Measurements from ENCODE around the gene ALOX5AP. TPM values are rescaled to one million over a fixed set of nuclear protein-coding genes. Genes with fewer than 3 reads are reported as not detected.

ALOX5AP gene
- total RNA-seq, result 0.25 TPM in 1 of 2 replicates, not detected in the other

- DNase-seq (ENCODE audit: low read depth, low spot score), result no peak
These were observed at the start of gene ALOX5AP for GRCh38 chr13:30735025-30735871. Gene ALOX5AP (plus strand): TSS chr13:30735543. CDS start chr13:30735606, 63 bp downstream.

DNA sequence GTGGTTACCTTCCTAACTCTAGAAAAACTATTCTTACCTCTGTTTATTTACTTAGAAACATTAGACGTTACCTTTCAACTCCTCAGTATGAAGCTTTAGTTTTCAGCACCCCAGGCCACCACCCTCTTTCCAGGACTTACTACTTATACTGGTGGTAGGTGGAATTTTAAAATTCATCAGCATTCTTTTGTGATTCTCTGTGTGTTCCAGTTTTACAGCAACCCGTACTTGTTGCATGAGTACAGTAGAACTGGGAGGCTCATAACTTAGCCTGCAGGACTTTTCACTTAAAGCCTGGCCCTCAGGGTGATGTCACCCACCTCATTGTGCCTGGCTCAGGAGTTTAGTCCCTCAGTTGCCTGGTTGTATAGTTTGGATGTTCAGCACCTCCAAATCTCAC lies 49.4 kb upstream of the ALOX5AP start:
- DNase-seq (ENCODE audit: low read depth, low spot score), result no peak

DNA sequence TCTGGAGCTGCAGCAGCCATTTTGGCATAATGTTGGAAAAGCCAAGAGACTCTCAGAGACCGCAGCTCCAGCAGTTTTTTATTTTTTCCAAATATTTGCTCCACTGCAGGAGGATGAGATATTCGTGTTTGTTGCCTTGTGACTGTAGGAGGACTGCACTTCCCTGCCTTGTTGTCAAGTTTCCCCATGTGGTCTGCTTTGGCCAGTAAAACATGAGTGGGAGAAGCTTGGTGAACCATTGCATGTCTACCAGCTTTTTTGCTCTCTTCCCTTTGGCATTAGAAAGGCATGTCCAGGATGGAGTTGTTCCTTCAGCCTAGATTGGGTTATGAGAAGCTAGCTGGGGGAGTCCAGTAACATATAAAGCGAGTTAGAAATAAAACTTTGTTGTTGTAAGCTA lies 47.7 kb upstream of the ALOX5AP start:
- no peak for DNase-seq (ENCODE audit: low read depth, low spot score)

- DNase-seq (ENCODE audit: low read depth, low spot score), result no peak
These were observed 45.6 kb upstream of the ALOX5AP start for GRCh38 chr13:30689752-30690151.

DNA sequence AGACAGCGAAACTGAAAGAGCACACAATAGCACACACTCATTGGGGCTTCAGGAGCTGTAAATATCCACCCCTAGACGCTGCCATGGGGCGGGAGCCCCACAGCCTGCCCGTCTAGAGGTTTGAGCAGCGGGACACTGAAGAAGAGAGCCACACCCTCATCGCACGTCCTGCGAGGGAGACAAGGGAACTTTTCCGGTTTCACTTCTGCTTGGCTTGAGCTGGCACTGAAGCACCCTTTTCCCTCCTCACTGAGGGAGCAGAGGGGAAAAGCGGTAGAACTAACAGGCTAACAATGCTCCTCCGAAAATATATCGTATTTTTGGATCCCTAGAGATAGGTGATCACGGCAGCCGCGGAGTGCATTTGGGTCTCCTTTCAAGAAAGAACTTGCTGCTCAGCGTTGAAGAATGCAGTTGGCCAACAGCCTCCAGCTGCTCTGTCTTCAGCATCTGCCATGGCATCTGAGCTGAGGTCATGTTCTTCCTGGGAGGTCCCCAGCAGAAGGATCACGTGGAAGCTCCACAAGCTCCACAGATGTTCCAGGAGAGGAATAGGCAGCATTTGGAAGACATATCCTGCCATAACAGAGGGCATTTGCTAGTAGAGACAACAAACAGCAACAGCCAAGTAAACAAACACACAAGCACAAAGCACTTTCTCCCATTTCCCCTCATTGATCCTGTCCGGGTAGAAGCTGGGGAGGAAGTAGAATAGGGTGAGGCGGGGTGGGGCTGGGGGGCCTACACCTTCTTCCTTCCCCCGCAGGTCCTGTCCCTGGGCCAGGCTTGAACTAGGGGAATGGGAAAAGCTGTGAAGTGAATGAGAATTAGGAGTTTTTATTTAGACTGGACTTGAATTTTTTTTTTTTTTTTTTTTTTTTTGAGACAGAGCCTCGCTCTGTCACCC lies 44.8 kb upstream of the ALOX5AP start:
- no peak for DNase-seq (ENCODE audit: low read depth, low spot score)

DNA sequence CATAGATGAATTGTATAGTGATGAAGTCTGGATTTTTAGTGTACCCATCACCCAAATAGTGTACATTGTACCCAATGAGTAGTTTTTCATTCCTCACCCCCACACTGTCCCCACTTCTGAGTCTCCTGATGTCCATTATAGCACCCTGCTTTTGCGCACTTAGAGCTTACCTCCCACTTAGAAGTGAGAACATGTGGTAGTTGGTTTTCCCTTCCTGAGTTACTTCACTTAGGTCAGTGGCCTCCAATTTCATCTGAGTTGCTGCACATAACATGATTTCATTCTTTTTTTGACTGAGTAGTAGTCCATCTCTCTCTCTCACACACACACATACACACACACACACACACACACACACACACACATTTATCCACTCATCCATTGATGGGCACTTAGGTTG lies 43.2 kb upstream of the ALOX5AP start:
- no peak for DNase-seq (ENCODE audit: low read depth, low spot score)

GRCh38 chr13:30696278-30697176 lies 38.8 kb upstream of the ALOX5AP start:
- DNase-seq (ENCODE audit: low read depth, low spot score), result no peak

DNA sequence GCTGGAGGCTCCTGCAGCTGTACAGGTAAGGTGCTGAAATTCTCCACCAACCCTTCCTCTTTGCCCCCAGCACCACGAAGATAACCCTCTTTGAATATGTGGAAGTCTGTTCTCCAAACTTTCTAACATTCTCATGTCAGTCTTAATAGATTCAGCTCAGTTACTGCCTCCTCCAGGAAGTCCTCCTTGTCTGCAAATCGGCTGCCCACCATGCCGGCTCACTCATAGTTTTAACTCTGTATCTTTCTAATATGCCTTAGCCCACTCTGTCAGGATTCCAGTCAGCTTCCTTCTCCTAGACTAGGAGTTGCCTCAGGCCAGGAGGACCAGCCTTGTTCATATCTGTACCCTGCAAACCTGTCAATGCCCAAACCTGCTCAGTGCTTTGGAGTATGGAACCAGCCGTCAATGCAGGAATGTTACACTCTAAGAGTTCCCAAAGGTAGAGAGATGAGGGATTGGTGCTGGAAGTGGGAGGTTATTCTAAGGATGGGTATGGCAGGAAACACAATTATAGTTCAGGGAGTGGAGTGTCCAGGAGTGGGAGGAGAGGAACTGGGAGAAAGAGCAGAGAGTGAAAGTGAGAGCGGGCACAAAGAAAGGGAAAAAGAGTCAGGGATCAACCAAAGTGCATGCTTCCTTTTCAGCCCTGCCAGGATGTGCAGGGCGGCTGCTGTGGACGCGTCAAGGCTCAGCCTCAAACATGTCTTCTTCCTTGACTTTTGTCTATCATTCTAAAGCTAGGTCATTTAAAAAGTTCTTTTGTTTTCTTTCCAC lies 38.0 kb upstream of the ALOX5AP start:
- DNase-seq (ENCODE audit: low read depth, low spot score), result no peak

DNA sequence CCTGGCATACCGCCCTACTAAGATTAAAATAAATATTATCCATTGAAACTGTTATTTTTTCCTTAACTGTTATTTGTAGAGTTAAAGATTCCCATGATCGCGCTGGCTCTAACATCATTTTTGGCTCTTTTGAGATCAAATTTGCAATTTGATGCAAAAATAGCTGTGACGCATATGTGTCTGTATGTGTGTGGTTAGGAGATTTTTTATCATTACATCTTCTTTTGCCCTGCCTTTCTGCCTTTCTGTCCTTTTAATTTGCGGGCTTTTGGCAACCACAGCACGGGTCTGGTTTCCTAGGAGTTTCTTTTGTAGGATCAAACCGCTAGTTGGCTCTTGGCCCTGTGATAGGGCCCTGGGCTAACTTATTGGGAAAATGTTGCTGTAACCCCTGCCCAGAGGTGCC lies 37.3 kb upstream of the ALOX5AP start:
- no peak for DNase-seq (ENCODE audit: low read depth, low spot score)

GRCh38 chr13:30698488-30699005 lies 36.8 kb upstream of the ALOX5AP start:
- no peak for DNase-seq (ENCODE audit: low read depth, low spot score)

GRCh38 chr13:30700364-30700763 lies 35.0 kb upstream of the ALOX5AP start:
- no peak for DNase-seq (ENCODE audit: low read depth, low spot score)

DNA sequence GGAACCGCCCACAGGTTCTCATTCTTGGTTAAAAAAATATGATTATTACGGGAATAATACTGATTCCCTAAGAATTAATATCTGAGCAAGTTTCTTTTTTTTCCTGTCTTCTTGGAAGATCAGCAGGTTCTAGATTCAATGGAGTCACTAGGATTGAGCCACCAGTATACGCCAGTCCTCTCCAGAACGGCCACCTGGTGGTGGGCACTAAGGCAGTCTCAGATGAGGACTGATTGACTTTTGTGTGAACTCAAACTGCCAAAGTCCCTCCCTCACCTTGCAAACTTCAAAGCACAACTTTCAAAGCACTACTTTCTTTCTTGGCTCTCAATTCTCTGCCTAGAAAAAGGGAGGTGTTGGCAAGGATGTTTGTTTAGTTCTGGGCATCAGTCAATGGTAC lies 33.3 kb upstream of the ALOX5AP start:
- no peak for DNase-seq (ENCODE audit: low read depth, low spot score)

- DNase-seq (ENCODE audit: low read depth, low spot score), result no peak
These were observed 30.7 kb upstream of the ALOX5AP start for GRCh38 chr13:30704596-30704995.

DNA sequence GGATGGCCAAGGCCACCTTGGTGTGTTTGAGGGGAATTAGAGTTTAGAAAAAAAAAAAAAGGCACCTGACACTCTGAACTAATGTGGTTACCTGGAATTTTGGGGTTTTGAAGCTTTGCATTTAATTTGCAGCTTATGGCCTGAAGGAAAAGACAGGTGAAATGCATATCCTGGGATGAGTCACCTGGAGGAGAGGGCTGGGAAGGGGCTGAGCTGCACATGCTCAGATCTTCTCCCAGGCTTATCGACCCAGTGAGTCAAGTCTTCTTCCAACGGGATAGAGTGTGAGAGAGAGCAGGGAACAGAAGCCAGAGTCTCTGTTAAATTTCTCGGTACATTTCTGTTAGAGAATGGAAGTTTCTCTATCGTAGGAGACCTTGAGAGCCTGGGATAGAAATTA lies 29.7 kb upstream of the ALOX5AP start:
- no peak for DNase-seq (ENCODE audit: low read depth, low spot score)

GRCh38 chr13:30708541-30708940 lies 26.8 kb upstream of the ALOX5AP start:
- DNase-seq (ENCODE audit: low read depth, low spot score), result peak; percentile 69

DNA sequence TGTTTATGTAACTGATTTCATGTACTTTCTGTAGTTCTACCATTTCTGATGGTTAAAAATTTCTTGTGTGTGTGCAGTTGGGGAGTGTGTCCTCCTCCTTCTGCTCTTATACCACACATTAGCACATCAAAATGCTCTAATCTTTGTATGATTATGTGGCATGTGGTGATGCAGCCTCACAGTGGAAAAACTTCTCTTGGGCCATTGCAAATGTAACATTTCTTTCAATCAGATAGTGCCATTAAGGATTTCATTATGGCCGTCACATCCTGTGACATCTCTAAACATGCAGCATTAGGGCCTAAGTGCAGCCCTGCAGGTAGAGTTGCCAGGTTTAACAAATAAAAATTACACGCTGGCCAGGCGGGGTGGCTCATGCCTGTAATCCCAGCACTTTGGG lies 24.9 kb upstream of the ALOX5AP start:
- no peak for DNase-seq (ENCODE audit: low read depth, low spot score)

DNA sequence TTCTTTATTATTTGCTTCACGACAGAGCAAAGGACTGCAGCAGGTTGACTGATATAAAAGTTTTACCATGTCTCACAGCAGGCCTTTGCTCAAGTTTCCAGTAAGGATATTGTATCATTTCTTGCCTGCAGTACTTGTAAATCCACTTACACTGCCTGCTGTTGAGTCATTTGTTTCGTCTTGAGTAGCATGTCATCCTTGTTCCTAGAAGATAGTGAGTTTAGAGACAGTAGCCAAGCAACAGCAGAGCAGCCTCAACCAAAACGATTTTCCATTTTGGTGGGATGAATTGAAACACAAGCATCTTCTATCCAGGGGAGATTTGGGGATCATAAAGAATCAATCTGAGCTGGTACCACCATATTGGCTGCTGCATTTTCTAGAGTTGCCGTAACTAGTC lies 24.0 kb upstream of the ALOX5AP start:
- no peak for DNase-seq (ENCODE audit: low read depth, low spot score)

- DNase-seq (ENCODE audit: low read depth, low spot score), result no peak
These were observed 23.5 kb upstream of the ALOX5AP start for GRCh38 chr13:30711837-30712236.

DNA sequence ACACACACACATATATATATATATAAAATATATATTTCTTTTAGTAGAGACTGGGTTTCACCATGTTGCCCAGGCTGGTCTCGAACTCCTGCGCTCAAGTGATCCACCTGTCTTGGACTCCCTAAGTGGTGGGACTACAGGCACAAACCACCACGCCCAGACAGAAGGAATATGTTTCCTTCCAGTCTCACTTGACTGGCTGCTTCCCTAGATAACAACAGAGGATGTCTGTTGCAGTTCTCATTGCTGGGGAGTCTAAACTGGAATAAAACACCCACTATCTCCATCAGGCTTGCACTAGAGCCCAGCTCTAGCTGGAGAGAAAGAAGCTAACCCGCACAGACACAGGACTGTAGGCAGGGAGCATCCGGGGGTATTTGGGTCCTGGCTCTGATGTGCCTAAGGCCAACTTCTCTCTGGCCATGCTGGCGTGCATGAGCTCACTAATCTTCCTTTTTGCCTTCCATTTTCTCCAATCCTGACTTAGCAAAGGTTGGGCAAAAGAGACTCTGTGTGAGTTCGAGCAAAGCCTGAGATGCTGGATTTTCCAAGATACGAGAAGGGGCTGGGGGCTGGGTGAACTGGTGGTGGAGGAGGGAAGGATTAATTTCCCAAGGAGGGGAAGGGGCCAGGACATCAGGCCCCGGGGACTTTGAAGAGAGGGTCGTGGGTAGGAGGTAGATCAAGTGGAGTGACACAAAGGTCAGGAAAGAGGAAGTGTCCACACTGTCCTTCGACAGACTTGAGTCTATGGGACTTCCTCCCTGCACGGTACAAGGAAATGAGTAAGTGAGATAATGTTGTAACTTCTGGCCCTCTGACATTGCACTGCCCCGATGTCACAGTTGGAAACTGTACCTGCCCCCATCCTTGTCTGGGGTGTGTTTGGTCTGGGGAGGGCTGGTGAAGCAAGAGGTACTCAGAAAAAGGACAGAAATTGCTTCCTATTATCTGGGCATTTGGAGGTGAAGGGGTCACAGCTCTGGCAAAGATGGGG lies 22.5 kb upstream of the ALOX5AP start:
- DNase-seq (ENCODE audit: low read depth, low spot score), result no peak

All from pulmonary artery endothelial cell (primary cell).